HCT116 (cell line): Measurements from ENCODE around the gene EP400.

Source experiments
- CEBPB ChIP-seq: IDR thresholded peaks from 2 replicates; pipeline ENCODE4 v1.6.1; 2012; ENCODE audit warnings: low read depth
- JUND ChIP-seq: IDR thresholded peaks from 2 replicates; pipeline ENCODE4 v1.6.1; 2012
- POLR2A ChIP-seq: IDR thresholded peaks from 2 replicates; pipeline ENCODE4 v1.7.0; 2011; ENCODE audit warnings: borderline replicate concordance; ENCODE audit not compliant: insufficient read depth, insufficient read length; ENCODE audit errors: extremely low read depth
- POLR2AphosphoS5 ChIP-seq: IDR thresholded peaks from 2 replicates; pipeline ENCODE4 v1.6.1; 2011; ENCODE audit warnings: mild to moderate bottlenecking, low read depth, low read length, moderate library complexity
- RAD21 ChIP-seq: IDR thresholded peaks from 2 replicates; pipeline ENCODE4 v1.6.1; 2012; ENCODE audit warnings: low read depth, mild to moderate bottlenecking
- SP1 ChIP-seq: IDR thresholded peaks from 2 replicates; pipeline ENCODE4 v1.6.1; 2012; ENCODE audit warnings: low read depth
- TCF7L2 ChIP-seq: IDR thresholded peaks from 2 replicates; pipeline ENCODE4 v1.7.0; 2011; ENCODE audit warnings: borderline replicate concordance, inconsistent platforms; ENCODE audit not compliant: insufficient read depth, insufficient read length; ENCODE audit errors: extremely low read depth
- YY1 ChIP-seq: IDR thresholded peaks from 2 replicates; pipeline ENCODE4 v1.6.1; 2011; ENCODE audit warnings: low read length, low read depth, moderate library complexity, mild to moderate bottlenecking; ENCODE audit not compliant: insufficient replicate concordance; ENCODE audit errors: extremely low read depth
- ZNF274 ChIP-seq: fragments of 200-500 bp; sonication (Bioruptor generic); IDR thresholded peaks from 2 replicates; pipeline ENCODE4 v1.6.1; 2014; ENCODE audit warnings: mild to moderate bottlenecking, low read depth, low read length, inconsistent platforms
- TF ChIP-seq, protein P1 (sequence below): IDR thresholded peaks from 2 replicates; pipeline ENCODE4 v1.6.1; 2012; ENCODE audit warnings: low read depth
- TF ChIP-seq, protein P2 (sequence below), 3 experiments: fragments of 200-600 bp in 1 of 3; sonication (generic) in 1 of 3; IDR thresholded peaks in 2 of 3; conservative IDR thresholded peaks in 1 of 3; 2 replicates each; pipeline ENCODE4 v1.5.1; 2012 to 2017; ENCODE audit warnings: low read depth in 2 of 3, low read length in 2 of 3, antibody characterized with exemption in 1 of 3, borderline replicate concordance in 1 of 3, control low read depth in 1 of 3, mild to moderate bottlenecking in 1 of 3, mixed read lengths in 1 of 3, mixed run types in 1 of 3, moderate library complexity in 1 of 3; ENCODE audit not compliant: insufficient read depth in 1 of 3

DNA sequence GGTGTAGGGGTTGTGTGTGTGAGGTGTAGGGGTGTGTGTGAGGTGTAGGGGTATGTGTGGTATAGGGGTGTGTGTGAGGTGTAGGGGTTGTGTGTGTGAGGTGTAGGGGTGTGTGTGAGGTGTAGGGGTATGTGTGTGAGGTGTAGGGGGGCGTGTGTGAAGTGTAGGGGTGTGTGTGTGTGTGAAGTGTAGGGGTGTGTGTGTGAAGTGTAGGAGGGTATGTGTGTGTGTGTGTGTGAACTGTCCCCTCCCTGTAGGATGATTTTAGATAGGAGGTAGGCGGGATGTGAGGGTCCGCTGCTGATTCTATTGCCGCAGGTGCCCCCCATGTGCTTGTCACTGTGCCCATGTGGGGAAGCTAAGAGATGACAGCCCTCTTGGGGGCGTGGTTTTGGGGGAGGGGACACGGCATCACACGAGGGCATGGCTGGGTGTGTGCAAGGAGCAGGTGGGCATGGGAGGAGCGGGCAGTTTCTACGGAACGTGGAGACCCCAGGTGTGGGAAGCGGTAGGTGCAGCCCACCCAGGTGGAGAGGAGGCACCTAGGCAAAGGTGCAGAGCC, 105.9 kb downstream of the EP400 start:
- TF ChIP-seq POLR2A: no peak
- TF ChIP-seq, protein P1, sequence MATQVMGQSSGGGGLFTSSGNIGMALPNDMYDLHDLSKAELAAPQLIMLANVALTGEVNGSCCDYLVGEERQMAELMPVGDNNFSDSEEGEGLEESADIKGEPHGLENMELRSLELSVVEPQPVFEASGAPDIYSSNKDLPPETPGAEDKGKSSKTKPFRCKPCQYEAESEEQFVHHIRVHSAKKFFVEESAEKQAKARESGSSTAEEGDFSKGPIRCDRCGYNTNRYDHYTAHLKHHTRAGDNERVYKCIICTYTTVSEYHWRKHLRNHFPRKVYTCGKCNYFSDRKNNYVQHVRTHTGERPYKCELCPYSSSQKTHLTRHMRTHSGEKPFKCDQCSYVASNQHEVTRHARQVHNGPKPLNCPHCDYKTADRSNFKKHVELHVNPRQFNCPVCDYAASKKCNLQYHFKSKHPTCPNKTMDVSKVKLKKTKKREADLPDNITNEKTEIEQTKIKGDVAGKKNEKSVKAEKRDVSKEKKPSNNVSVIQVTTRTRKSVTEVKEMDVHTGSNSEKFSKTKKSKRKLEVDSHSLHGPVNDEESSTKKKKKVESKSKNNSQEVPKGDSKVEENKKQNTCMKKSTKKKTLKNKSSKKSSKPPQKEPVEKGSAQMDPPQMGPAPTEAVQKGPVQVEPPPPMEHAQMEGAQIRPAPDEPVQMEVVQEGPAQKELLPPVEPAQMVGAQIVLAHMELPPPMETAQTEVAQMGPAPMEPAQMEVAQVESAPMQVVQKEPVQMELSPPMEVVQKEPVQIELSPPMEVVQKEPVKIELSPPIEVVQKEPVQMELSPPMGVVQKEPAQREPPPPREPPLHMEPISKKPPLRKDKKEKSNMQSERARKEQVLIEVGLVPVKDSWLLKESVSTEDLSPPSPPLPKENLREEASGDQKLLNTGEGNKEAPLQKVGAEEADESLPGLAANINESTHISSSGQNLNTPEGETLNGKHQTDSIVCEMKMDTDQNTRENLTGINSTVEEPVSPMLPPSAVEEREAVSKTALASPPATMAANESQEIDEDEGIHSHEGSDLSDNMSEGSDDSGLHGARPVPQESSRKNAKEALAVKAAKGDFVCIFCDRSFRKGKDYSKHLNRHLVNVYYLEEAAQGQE: no peak
- TF ChIP-seq, protein P2, sequence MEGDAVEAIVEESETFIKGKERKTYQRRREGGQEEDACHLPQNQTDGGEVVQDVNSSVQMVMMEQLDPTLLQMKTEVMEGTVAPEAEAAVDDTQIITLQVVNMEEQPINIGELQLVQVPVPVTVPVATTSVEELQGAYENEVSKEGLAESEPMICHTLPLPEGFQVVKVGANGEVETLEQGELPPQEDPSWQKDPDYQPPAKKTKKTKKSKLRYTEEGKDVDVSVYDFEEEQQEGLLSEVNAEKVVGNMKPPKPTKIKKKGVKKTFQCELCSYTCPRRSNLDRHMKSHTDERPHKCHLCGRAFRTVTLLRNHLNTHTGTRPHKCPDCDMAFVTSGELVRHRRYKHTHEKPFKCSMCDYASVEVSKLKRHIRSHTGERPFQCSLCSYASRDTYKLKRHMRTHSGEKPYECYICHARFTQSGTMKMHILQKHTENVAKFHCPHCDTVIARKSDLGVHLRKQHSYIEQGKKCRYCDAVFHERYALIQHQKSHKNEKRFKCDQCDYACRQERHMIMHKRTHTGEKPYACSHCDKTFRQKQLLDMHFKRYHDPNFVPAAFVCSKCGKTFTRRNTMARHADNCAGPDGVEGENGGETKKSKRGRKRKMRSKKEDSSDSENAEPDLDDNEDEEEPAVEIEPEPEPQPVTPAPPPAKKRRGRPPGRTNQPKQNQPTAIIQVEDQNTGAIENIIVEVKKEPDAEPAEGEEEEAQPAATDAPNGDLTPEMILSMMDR (IDR thresholded peaks at IDR 0.05 in 2 of 3, conservative IDR thresholded peaks at IDR 0.05 in 1 of 3; ENCODE audit: borderline replicate concordance in 1 of 3, insufficient read depth in 1 of 3, low read depth in 2 of 3, low read length in 2 of 3): no peak
- TF ChIP-seq CEBPB: no peak
- no peak for TF ChIP-seq YY1
- no peak for TF ChIP-seq JUND
- no peak for TF ChIP-seq POLR2AphosphoS5
- TF ChIP-seq SP1: no peak
- no peak for TF ChIP-seq RAD21
- no peak for TF ChIP-seq ZNF274
- no peak for TF ChIP-seq TCF7L2
